ENCODE results near the gene SLC9A5. TPM values are rescaled to one million over a fixed set of nuclear protein-coding genes. Genes with fewer than 3 reads are reported as not detected.

The SLC9A5 gene
- total RNA-seq, 1 experiment from 2014 or later = 1.1 TPM

DNA sequence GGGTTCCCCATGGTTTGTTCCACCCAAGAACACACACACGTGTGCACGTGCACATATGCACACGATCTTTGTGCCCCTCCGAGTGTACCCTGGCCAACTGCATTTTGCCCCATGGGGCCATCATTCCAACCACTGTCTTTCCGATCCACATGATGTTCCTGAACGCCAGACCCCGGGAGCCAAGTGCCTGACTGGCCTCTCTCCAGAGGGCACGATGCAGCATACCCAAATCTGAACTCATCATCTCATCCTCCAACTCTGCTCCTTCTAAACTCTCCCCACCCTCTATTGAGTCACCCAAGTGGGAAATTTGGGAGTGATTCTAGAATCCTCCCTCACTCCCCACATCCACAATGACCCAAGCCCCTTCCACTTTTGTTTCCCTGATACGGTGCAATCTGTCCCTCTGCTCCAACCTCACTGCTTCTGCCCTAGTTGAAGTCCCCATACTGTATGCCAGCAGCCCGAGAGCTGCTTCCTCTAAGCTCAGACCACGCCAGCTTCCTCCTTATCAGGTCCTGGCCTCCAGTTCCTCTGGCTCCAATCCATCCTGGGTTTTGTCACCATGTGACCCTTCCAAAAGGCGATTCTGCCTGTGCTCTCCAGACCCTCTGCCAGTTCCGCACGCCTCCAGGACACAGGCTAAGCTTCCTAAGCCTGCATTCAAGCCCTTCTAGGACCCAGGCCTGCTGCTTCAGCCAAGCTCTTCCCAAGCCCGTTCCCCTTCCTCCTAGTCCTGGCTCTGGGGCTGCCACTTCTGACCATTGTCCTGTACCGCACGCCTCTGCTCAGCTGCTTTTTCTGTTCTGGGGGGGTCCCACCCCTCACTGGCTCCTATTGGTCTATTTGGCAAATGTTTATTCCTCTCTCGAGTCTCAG is 31.9 kb upstream of the SLC9A5 start:
- Histone ChIP-seq H3K4me3 (ENCODE audit: low read length) (no peak overlapping the region), H3K79me2 (ENCODE audit: low read length) (no peaks in the 10 kb centered on the region), H3K36me3 (ENCODE audit: low read depth, low read length) (no peaks in the 10 kb centered on the region), H3K4me1 (ENCODE audit: insufficient read depth, low read length) (peaks cover 10% of the 10 kb centered on the region), H3K27ac (ENCODE audit: low read length) (no peak overlapping the region), H3F3A (ENCODE audit: low read length, unreplicated experiment) (peaks cover 3% of the 10 kb centered on the region), H3K27me3 (ENCODE audit: low read length) (no peaks in the 10 kb centered on the region), H3K9me2 (replicated peaks; ENCODE audit: low read length) (no peaks in the 10 kb centered on the region), H3K9ac (ENCODE audit: low read length) (no peak overlapping the region), H3K9me3 (ENCODE audit: low read length) (no peaks in the 10 kb centered on the region), H3K4me2 (ENCODE audit: low read length) (no peak overlapping the region), H2AFZ (ENCODE audit: low read length) (no peak overlapping the region), H4K20me1 (ENCODE audit: low read length) (no peaks in the 10 kb centered on the region)
- no TSS peak for BruUV-seq (replicated peaks)
- ChIA-PET CTCF (no interaction called here), POLR2A (ENCODE audit: unreplicated experiment) (no interaction called here)
- intact Hi-C loops (cut with micrococcal nuclease) = no loop called here
- no peak for ATAC-seq
- DNase-seq = no peak
- no peak for TF ChIP-seq EZH2 (IDR thresholded peaks at IDR 0.05; ENCODE audit: low read length, unreplicated experiment)
- no peak for TF ChIP-seq EZH2phosphoT487 (IDR thresholded peaks at IDR 0.05; ENCODE audit: borderline replicate concordance, low read length)
- TF ChIP-seq, protein P1, sequence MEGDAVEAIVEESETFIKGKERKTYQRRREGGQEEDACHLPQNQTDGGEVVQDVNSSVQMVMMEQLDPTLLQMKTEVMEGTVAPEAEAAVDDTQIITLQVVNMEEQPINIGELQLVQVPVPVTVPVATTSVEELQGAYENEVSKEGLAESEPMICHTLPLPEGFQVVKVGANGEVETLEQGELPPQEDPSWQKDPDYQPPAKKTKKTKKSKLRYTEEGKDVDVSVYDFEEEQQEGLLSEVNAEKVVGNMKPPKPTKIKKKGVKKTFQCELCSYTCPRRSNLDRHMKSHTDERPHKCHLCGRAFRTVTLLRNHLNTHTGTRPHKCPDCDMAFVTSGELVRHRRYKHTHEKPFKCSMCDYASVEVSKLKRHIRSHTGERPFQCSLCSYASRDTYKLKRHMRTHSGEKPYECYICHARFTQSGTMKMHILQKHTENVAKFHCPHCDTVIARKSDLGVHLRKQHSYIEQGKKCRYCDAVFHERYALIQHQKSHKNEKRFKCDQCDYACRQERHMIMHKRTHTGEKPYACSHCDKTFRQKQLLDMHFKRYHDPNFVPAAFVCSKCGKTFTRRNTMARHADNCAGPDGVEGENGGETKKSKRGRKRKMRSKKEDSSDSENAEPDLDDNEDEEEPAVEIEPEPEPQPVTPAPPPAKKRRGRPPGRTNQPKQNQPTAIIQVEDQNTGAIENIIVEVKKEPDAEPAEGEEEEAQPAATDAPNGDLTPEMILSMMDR (conservative IDR thresholded peaks at IDR 0.05; ENCODE audit: low read depth, low read length) = no peak

DNA sequence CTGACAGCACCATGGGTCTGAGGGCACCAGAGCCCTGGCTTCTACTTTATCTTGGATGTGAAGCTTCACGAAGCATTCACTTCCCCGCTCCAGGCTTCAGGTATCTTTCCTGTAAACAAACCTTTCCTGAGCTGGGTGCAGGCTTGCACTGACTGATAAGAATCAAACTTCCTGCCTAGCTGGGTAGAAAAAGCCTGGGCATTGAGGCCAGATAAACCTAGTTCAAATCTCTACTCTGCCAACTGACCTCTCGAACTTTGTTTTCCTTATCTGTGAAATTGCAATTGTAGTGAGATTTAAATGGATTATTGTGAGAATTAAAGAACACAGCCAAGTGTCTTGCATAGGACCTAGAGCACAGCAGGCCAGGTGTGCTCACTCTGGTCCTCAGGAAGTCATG is 24.8 kb upstream of the SLC9A5 start:
- no peak for DNase-seq
- Histone ChIP-seq H2AFZ (ENCODE audit: low read length) (no peak overlapping the region), H3K79me2 (ENCODE audit: low read length) (peaks cover 19% of the 10 kb centered on the region), H3K9ac (ENCODE audit: low read length) (no peak overlapping the region), H3K4me2 (ENCODE audit: low read length) (no peak overlapping the region), H3K27ac (ENCODE audit: low read length) (no peak overlapping the region), H3K36me3 (ENCODE audit: low read depth, low read length) (peaks cover 8% of the 10 kb centered on the region; the same call in 1 of the 2 replicates), H3K4me1 (ENCODE audit: insufficient read depth, low read length) (peaks cover 12% of the 10 kb centered on the region; the same call in 1 of the 2 replicates), H3F3A (ENCODE audit: low read length, unreplicated experiment) (no peaks in the 10 kb centered on the region), H3K27me3 (ENCODE audit: low read length) (no peaks in the 10 kb centered on the region), H4K20me1 (ENCODE audit: low read length) (no peaks in the 10 kb centered on the region), H3K4me3 (ENCODE audit: low read length) (no peak overlapping the region), H3K9me2 (replicated peaks; ENCODE audit: low read length) (no peaks in the 10 kb centered on the region), H3K9me3 (ENCODE audit: low read length) (no peaks in the 10 kb centered on the region)
- POLR2A ChIA-PET (ENCODE audit: unreplicated experiment) = no interaction called here
- CTCF ChIA-PET = no interaction called here
- TF ChIP-seq, protein P1 (conservative IDR thresholded peaks at IDR 0.05; ENCODE audit: low read depth, low read length) = no peak
- no peak for TF ChIP-seq EZH2phosphoT487 (IDR thresholded peaks at IDR 0.05; ENCODE audit: borderline replicate concordance, low read length)
- no peak for TF ChIP-seq EZH2 (IDR thresholded peaks at IDR 0.05; ENCODE audit: low read length, unreplicated experiment)
- intact Hi-C loops (cut with micrococcal nuclease) = no loop called here
- BruUV-seq (replicated peaks) = no TSS peak
- no peak for ATAC-seq

All from PC-3 (cell line).